Measurements from ENCODE around the gene CROCC2.

- TF ChIP-seq CTCF (IDR thresholded peaks at IDR 0.05; ENCODE audit: insufficient read depth, low read length, poor library complexity, severe bottlenecking) (no peak), EZH2phosphoT487 (conservative IDR thresholded peaks at IDR 0.05; ENCODE audit: low read length) (no peak)
Measured at GRCh38 chr2:240909216-240909974, 3.3 kb downstream of the CROCC2 start.
